HG03066 (cell line): ENCODE results near the gene GSTM3.
"Not testable (repeated sequence)": the region's sequence is repeated elsewhere in the genome, so short reads cannot be mapped to it uniquely, and the experiment has no call there.

ENCODE experiments used
- ATAC-seq: cut with Tn5 transposase; IDR thresholded peaks from one replicate; pipeline ENCODE4 v1.9.1; 2021; ENCODE audit warnings: low read depth; ENCODE audit not compliant: unreplicated experiment

The GSTM3 gene

DNA sequence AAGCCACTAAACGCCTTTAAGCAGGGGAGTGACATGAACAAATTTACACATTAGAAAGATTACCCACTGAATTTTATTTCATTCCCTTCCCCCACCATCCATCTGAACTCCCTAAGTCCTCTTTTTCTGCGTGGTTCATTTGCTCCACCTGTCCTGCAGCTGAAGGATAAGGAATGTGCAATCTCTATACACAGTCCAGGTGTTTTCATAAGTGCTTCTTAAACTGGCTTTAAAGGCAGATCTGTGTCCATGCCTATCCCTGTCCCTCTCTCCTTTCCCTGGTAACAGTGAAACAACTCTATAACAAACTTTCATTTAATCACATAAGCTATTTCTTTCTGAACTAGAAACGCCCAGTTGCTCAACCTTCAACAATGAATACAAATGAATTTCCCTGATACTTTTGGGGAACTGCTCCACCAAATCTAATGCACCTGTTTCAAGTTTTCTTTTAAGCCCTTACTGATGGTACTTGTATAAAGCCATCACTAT is 8.4 kb downstream of the GSTM3 start:
- ATAC-seq: no peak

- ATAC-seq: no peak
These were observed 10.2 kb downstream of the GSTM3 start for GRCh38 chr1:109730666-109731065.

- ATAC-seq: no peak
These were observed 12.0 kb downstream of the GSTM3 start for GRCh38 chr1:109728870-109729269.

- no peak for ATAC-seq
These were observed 14.0 kb downstream of the GSTM3 start for GRCh38 chr1:109726728-109727373.

GRCh38 chr1:109726007-109726406 is 14.8 kb downstream of the GSTM3 start:
- no peak for ATAC-seq

GRCh38 chr1:109725510-109725909 is 15.3 kb downstream of the GSTM3 start:
- ATAC-seq: no peak

DNA sequence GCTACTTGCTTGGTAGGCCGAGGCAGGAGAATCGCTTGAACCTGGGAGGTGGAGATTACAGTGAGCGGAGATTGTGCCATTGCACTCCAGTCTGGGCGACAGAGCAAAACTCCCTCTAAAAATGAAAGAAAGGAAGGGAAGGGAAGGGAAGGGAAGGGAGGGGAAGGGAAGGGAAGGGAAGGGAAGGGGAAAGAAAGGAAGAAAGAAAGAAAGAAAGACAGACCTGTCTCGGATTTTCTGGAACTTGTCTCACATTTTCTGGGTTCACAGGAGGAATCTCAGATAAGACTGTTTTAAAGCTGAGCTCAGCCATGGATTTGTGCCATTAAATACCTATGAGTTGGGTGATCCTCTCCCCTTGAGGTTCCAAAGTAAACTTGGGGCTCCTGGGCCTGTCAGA is 15.9 kb downstream of the GSTM3 start:
- no peak for ATAC-seq

- ATAC-seq: no peak
These were observed 17.7 kb downstream of the GSTM3 start for GRCh38 chr1:109722908-109723691.

- ATAC-seq: no peak
These were observed 18.9 kb downstream of the GSTM3 start for GRCh38 chr1:109721971-109722370.

DNA sequence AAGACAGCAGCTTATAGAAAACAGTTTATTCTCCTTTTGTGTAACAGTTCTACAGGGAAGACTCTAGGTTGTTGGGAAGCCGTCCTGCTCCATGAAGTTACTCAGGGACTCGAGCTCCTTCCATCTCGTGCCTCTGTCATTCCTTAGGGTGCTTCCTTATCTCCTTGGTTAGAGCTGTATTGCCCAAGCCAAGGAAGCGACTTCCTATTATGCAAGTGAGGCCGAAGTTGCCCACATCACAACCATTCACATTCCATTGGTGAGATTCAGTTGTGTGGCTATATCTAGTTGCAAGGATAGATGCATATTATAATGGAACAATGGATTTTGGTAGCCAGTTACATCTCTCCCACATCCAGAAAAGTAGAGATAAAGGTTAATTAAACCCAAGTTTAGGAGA is 19.8 kb downstream of the GSTM3 start:
- no peak for ATAC-seq

DNA sequence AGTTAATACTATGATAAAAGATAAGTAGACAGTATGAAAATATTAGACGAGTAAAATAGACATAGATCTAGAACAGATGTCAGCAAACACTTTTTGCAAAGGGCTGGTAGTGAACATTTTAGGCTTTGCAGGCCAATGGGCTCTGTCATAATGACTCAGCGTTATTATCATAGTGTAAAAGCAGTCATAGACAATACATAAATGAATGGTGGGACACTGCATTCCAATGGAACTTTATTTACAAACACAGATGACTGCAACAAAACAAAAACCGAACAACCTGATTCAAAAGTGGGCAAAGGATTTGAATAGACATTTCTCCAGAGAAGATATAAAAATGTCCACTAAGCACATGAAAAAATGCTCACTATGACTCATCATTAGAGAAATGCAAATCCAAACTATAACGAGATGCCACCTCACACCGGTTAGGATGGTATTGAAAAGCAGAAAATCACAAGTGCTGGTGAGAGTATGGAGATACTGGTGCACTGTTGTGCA is 21.5 kb downstream of the GSTM3 start:
- no peak for ATAC-seq

DNA sequence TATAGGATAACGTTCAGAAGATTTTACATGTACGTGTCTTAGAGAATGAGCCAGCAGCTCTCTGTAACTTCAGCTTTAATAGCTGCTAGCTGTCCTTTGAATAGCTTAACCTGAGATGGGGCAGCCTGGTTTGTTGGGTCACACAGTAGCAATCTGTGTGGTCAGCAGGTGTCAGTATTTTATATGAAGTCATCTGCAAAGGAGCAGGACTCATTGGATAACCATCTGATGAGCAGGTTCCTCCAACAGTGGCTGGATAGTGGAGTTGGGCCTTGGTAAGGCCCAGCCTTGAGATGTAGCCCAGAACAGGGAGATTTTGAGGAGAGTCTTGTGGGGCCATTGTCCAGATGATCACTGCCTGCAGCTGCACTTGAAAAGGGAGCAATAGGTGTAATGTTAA is 22.3 kb downstream of the GSTM3 start:
- no peak for ATAC-seq

DNA sequence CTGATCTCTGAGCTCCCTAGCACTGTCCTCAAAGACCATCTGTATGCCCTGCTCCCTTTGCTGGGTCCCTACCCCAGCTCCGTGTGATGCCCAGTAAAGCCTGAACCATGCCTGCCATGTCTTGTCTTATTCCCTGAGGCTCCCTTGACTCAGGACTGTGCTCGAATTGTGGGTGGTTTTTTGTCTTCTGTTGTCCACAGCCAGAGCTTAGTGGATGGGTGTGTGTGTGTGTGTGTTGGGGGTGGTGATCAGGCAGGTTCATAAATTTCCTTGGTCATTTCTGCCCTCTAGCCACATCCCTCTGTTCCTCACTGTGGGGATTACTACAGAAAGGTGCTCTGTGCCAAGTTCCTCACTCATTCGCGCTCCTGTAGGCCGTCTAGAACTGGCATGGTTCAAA is 23.1 kb downstream of the GSTM3 start:
- no peak for ATAC-seq

- ATAC-seq: no peak
These were observed 24.2 kb downstream of the GSTM3 start for GRCh38 chr1:109716570-109717090.

- no peak for ATAC-seq
These were observed 24.7 kb downstream of the GSTM3 start for GRCh38 chr1:109716121-109716520.

GRCh38 chr1:109714661-109715372 is 26.0 kb downstream of the GSTM3 start:
- no peak for ATAC-seq

DNA sequence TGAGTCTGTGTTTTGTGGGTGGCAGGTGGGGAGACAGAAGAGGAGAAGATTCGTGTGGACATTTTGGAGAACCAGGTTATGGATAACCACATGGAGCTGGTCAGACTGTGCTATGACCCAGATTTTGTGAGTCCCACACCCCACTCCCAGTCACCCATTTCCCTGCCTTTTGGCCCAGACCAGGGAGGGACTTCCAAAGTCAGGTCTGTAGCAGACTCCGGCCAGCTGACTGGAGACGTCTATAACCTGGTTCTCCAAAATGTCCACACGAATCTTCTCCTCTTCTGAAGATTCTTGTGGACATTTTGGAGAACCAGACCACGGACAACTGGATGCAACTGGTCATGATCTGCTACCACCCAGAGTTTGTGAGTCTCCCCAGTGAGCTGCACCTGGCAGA is 27.2 kb downstream of the GSTM3 start:
- ATAC-seq: no peak

DNA sequence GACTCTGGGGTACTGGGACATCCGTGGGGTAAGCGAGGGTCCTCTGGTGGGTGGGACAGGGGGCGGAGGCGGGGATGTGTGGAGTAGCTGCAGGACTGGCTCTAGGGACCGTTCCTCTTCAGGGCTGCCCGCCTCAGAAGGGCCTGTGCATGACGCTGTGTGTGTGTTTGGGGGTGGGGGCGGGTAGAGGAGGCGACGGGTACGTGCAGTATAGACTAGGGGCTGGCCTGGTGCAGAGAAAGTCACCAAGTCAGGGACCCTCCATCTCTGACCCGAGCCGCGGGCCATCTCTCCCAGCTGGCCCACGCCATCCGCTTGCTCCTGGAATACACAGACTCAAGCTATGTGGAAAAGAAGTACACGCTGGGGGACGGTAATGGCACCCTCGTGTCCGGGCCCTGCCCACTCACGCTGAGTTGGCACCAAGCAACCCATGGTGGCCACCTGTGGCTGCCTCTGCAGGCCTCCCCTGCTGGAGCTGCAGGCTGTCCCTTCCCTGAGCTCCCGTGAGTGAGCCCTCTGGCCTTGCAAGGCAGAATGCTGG is 28.4 kb downstream of the GSTM3 start:
- no peak for ATAC-seq

DNA sequence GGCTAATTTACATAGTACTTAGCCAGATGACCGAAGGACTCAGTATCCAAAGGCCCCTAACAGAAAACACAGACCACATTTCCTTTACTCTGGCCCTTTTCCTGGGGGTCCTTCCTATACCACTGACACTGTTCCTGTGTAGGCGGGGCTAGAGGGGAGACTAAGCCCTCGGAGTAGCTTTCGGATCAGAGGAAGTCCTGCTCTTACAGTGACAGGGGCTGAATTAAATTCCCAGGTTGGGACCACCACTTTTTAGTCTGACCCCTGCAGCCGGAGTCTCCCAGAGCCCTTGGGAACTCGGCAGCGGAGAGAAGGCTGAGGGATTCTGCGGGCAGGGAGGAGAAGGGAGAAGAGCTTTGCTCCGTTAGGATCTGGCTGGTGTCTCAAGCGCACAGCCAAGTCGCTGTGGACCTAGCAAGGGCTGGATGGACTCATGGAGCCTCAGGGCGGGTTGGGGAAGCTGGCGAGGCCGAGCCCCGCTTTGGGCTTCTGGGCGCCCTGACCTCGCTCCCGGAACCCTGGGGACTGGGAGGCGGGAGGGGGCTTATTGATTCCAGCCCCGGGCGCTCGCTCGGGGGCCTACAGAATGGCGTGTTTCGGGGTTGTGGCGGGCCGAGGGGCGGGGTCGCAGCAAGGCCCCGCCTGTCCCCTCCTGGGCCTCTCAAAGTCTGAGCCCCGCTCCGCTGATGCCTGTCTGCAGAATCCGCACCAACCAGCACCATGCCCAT is 29.1 kb downstream of the GSTM3 start, which contains the start of gene GSTM5:
GSTM5 (plus strand) TSS at position 659 of the 728 bp plus-strand sequence; CDS start at position 721, 62 bp downstream.
- ATAC-seq: not testable (repeated sequence)

- ATAC-seq: not testable (repeated sequence)
These were observed 31.0 kb downstream of the GSTM3 start for GRCh38 chr1:109709822-109710221.
